Endothelial cell of umbilical vein (primary cell): ENCODE measurements around the gene MAP3K13.
"Not testable (repeated sequence)": the region's sequence is repeated elsewhere in the genome, so short reads cannot be mapped to it uniquely, and the experiment has no call there.

Experiments used
- CTCF ChIP-seq, 2 donors: IDR thresholded peaks; 1 replicate in 1 of 2; 2 replicates in 1 of 2; pipeline ENCODE4 v1.5.1; 2011; ENCODE audit warnings: low read length in 2 of 2, mild to moderate bottlenecking in 2 of 2, moderate library complexity in 2 of 2, control low read depth in 1 of 2, inconsistent platforms in 1 of 2, low read depth in 1 of 2; ENCODE audit not compliant: insufficient read depth in 1 of 2; ENCODE audit errors: extremely low read depth in 1 of 2
- POLR2AphosphoS5 ChIP-seq: IDR thresholded peaks from 2 replicates; pipeline ENCODE4 v1.6.1; 2012; ENCODE audit warnings: low read depth, mild to moderate bottlenecking, control low read depth, low read length, moderate library complexity; ENCODE audit not compliant: insufficient read depth

- TF ChIP-seq POLR2AphosphoS5; CTCF (IDR thresholded peaks at IDR 0.05; ENCODE audit: extremely low read depth in 1 of 2, insufficient read depth in 1 of 2, low read depth in 1 of 2, low read length in 2 of 2): not testable (repeated sequence)
These were observed 7.4 kb downstream of the MAP3K13 start for GRCh38 chr3:185370349-185370748.
